GM21423 (cell line): Measurements from ENCODE around the gene SPATS2.
A peak's percentile ranks its signal among the peaks of the same experiment; 100 is the strongest.

ENCODE experiments used
- ATAC-seq: cut with Tn5 transposase; IDR thresholded peaks from one replicate; pipeline ENCODE4 v1.9.1; 2021; ENCODE audit warnings: mild to moderate bottlenecking, moderate library complexity; ENCODE audit not compliant: unreplicated experiment

Gene SPATS2

DNA sequence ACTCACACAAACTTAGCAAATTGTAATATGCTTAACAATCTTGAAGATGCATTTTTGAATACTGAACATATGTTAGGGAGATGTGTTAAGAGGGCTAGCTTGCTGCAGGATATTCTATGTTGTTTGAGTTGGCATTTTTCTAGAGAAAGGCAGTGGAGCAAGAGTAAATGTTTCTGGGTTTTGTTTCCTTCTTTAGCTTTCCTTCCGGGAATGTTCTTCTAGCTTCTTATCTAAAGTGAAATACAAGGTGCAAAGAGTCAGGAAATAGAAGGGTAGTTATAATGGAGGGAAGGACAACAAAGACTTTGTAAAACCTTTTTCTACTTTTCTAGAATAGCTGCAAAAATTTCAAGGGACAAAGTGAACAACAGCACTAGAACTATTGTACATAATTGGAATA lies 94.0 kb downstream of the SPATS2 start:
- ATAC-seq: no peak

- no peak for ATAC-seq
Measured at GRCh38 chr12:49462083-49462744, 95.0 kb downstream of the SPATS2 start.

DNA sequence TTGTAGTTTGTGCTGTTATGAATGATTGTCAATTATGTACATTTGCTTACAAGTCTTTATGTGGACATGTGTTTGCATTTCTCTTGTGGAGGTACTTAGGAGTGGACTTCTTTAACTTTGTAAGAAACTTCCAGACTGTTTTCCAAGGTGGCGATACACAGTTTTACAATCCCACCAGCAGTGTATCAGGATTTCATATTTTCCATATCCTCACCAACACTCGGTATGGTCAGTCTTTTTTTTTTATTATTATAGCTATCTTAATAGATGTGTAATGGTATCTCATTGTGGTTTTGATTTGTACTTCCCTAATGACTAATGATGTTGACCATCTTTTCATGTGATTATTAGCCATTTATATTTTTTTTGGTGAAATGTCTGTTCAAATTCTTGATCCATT lies 97.9 kb downstream of the SPATS2 start:
- no peak for ATAC-seq

GRCh38 chr12:49470986-49471385 lies 103.7 kb downstream of the SPATS2 start:
- ATAC-seq: peak; percentile 13

GRCh38 chr12:49471557-49471956 lies 104.3 kb downstream of the SPATS2 start:
- ATAC-seq: peak; percentile 69

GRCh38 chr12:49476091-49476490 lies 108.8 kb downstream of the SPATS2 start:
- ATAC-seq: no peak

DNA sequence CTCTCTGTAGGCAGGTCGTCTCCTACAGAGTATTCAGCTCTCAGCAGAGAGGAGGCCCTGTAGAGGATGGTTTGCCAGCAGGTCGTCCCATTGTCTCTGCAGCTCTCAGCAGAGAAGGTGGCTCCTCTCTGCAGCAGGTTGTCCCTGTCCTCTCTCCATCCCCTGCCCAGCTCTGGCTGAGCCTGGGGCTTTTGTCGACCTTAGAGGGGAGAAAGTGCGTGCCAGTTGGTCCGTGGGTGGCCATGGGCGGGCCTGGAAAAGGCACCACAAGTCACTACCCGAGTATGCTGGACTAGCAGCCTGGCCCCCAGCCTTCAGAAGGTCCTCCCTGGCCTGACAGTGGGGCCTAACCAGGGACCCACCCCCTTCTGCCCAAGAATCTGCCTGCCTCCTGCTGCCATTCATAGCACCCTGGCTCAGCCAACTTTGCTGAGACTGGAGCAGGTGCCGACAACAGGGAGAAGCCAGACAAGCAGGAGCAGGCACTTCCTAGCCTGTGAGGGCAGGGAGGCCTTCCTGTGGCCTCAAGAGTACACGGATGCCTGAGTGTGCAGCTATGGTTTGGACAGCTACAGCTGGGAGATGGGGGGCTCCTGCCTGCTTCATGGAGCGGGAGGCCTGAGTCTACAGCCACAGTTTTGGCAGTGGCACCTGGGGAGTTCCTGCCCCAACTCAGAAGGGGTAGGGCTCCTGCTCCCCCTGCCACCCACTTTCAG lies 111.8 kb downstream of the SPATS2 start:
- no peak for ATAC-seq

DNA sequence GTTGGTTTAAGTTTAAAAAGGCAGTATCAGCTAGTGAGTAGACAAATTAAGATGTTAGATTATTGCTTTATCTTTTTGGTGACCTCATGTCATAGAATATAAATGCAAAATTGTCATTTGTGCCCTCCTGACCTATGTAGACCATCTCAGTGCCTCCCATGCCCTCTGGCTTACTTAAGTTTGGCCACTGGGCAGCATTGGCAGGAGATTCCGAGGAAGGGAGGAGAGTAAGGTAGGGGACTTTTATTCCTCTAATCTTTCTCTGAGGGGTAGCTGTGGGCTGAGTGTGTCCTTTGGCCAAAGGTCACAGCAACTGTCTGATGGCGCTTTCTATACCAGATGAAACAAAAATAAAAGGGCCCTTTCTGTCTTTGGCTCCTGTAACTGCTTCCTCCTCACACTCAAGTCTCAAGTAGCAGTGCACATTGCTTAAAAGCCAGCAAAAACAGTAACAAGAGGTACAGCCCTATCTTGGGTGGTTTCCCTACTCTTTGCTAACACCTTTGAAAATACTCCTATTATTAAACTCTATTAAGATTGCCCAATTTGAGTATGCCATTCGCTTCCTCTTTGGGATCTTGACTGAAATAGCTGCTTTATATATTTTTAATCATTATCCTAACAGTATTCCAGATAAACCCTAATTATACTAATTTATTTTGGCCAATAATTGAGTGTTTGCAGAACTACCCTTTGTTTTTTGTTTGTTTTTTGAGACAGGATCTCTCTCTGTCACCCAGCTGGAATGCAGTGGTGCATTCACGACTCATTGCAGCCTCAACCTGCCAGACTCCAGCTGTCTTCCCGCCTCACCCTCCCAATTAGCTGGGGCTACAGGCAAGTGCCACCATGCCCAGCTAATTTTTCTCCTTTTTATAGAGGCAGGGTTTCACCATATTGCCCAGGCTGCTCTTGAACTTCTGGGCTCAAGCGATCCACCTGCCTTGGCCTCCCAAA lies 115.1 kb downstream of the SPATS2 start:
- no peak for ATAC-seq

DNA sequence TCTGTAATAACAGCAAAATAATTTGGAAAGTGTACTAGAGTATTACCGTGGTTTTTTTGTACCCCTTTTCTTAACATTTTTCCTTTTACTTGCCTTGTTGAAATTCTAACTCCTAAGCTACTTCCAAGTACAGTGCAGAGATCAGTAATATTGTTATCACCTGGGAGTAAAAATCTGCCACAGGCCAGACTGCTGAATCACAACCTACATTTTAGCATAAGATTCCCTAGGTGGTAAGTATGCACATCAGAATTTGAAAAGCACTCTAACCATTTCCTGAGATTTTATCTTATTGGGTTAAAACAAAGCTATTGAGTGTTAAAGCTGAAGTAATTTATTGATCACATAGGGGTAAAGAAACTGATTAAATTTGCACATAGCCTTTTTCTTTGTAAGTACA lies 116.4 kb downstream of the SPATS2 start:
- ATAC-seq: no peak

DNA sequence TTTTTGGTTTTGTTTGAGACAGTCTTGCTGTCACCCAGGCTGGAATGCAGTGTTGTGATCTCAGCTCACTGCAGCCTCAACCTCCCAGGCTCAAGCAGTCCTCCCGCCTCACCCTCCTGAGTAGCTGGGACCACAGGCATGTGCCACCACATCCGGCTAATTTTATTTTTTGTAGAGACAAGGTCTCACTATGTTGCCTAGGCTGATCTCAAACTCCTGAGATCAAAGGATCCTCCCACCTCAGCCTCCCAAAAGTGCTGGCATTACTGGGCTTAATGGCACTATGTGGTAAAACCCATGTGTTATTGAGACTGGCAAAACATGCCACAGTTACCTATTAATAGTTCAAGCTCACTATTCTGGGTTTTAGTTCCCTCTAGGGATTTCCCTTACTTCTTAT lies 120.3 kb downstream of the SPATS2 start:
- ATAC-seq: no peak

GRCh38 chr12:49489154-49489553 lies 121.9 kb downstream of the SPATS2 start:
- no peak for ATAC-seq

- ATAC-seq: no peak
Measured at GRCh38 chr12:49489720-49490119, 122.5 kb downstream of the SPATS2 start.

- no peak for ATAC-seq
Measured at GRCh38 chr12:49491823-49492222, 124.6 kb downstream of the SPATS2 start.

- ATAC-seq: no peak
Measured at GRCh38 chr12:49493900-49494299, 126.6 kb downstream of the SPATS2 start.

DNA sequence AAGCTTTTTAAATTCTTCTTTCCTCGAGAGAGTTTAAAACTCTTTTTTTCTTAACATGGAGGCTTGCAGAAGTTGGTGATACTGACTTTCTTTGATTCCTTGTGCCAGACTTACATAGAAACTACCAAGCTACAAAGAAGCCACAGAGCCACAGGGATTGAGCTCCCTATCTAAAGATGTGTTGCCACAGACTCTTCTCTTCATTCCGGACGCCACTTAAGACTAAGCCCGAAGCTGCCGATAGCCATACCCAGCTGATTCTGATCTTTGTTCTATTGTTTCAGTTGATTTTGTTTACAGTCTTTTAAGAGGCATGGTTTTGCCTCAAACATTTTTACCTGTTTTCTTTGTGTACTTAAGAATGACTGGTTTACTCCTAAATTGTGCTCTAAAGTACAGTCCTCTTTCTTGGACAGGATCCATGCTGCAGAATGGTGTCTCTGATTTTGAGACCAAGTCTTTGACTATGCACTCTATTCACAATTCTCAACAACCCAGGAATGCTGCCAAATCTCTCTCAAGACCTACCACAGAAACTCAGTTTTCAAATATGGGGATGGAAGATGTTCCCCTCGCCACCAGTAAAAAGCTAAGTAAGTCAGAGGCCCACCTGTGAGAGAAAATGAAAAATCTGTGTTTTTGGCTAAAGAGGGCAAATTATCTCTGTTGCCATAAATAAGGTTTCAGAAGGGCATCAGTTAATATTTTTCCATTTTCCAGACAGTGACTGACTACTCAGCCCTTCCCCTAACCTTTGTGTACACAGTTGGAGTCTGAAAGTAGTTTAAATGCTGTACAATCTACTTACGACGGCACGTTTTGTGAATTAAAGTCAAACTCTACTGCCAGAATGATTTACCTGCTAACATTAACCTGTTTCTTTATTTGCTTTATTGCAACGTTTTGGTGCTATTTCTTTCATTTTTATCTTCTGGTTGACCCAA lies 129.4 kb downstream of the SPATS2 start:
- ATAC-seq: no peak

DNA sequence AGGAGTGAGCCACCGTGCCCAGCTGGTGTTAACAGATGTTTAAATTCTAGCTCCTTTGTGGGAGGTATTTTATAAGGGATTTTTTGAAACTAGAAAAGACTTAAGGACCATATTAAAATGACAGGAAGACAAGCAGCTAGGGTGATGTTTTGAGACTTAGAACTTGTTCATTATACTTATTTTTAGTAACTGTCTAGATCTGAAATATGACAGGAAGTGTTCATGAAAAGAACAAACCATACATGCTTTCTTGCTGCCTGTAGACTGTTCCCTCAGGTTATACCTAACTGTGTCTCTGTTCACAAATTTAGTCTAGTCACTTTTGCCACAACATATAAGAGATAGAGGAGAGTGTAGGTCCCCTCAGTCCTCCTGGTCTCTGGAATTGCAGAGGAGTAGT lies 134.6 kb downstream of the SPATS2 start:
- no peak for ATAC-seq

DNA sequence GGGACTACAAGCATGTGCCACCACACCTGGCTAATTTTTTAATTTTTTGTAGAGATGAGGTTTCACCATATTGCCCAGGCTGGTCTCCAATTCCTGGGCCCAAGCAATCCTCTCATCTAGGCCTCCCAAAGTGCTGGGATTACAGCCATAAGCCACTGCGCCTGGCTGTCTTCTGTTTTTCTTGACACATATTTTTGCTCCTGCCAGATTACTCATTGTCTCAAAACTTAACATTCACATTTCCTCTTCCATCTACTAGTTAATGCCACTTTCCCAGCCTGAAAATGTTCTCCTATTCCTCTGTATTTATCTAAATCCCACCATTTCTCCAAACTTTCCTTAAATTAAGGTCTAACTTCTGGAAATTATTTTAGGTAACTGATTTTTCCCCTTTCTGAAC lies 135.3 kb downstream of the SPATS2 start:
- no peak for ATAC-seq

GRCh38 chr12:49503674-49504180 lies 136.5 kb downstream of the SPATS2 start:
- ATAC-seq: no peak

- no peak for ATAC-seq
Measured at GRCh38 chr12:49505672-49506071, 138.4 kb downstream of the SPATS2 start.

GRCh38 chr12:49507139-49507538 lies 139.9 kb downstream of the SPATS2 start:
- ATAC-seq: no peak
